ENCODE data around the gene MYO15A.

DNA sequence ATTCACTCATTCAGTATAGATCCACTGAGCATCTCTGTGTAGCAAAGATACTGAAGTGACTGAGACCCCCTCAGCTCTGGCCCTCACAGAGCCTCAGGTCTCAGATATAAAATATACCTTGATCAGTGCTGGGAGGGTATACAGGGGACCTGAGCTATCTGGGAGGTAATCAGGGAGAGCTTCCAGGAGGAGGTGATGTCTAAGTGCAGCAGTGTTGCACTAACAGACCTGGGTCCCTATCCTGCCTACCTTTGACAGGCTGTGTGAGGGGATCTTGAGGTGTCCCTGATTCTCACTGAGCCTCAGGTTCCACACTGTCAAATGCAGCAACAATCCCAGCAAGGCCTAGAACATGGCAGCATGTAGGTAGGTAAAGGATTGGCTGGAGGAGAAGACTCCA lies 68.6 kb downstream of the MYO15A start:
- no peak for TF ChIP-seq EZH2 (IDR thresholded peaks at IDR 0.05; ENCODE audit: borderline replicate concordance, low read depth, low read length, severe bottlenecking)
- no peak for TF ChIP-seq CTCF (IDR thresholded peaks at IDR 0.05; ENCODE audit: borderline replicate concordance, extremely low read depth, low read length, poor library complexity, severe bottlenecking)
